NOMO-1 treated with dmso at 0.1 percent for 144 hours (cell line): ENCODE data around the gene CHRD.

Experiments
- DNase-seq: peaks from one replicate; lab custom pipeline; 2025; ENCODE audit not compliant: unreplicated experiment; lab: John Stamatoyannopoulos, UW

CHRD gene

GRCh38 chr3:184381261-184382224 lies 1.7 kb downstream of the CHRD start:
- peak; percentile 40 for DNase-seq

DNA sequence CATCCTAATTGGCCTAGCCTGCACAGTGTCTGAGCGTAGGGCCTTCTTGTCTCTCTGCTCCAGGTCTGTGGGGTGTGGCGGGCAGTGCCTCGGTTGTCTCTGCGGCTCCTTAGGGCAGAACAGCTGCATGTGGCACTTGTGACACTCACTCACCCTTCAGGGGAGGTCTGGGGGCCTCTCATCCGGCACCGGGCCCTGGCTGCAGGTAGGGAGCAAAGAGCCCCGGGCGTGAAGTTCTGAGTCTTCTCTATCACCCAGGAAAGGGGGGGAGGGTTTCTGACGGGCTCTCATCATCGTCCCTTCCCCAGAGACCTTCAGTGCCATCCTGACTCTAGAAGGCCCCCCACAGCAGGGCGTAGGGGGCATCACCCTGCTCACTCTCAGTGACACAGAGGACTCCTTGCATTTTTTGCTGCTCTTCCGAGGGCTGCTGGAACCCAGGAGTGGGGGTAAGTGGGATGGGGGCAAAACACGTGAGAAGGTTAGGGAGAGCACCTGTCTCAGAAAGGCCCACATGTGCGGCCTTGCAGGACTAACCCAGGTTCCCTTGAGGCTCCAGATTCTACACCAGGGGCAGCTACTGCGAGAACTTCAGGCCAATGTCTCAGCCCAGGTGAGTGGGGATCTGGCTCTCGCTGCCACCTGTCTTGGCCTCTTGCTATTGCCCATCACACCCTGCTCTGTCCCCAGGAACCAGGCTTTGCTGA lies 2.6 kb downstream of the CHRD start:
- no peak for DNase-seq

DNA sequence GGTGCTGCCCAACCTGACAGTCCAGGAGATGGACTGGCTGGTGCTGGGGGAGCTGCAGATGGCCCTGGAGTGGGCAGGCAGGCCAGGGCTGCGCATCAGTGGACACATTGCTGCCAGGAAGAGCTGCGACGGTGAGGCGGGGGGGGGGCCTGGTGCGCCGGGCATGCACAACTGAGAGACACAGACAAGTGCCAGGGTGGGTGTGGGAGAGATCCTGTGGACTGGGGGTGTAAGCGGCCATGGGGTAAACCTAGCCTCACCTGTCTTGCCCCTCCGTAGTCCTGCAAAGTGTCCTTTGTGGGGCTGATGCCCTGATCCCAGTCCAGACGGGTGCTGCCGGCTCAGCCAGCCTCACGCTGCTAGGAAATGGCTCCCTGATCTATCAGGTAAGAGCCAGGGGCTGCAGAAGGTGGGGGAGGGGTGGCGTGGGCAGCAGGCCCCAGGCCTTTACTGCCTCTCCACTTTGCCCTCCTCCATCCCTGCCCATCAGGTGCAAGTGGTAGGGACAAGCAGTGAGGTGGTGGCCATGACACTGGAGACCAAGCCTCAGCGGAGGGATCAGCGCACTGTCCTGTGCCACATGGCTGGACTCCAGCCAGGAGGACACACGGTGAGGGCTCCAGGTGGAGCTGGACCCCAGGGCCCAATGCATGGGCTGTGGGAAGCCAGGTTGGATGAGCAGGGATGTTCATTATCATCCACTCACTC lies 3.3 kb downstream of the CHRD start:
- no peak for DNase-seq

DNA sequence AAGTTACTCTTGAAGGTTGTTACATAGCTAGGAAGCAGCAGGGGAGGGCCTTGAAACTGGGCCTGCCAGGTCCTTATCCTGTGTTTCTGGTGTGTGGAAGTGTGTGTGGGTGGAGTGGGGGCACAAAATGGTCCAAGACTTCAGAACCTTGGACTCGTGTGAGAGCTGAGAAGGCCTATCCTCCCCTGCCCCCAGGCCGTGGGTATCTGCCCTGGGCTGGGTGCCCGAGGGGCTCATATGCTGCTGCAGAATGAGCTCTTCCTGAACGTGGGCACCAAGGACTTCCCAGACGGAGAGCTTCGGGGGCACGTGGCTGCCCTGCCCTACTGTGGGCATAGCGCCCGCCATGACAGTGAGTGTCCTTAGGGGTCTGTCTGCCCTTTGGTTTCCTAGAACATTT lies 4.5 kb downstream of the CHRD start:
- DNase-seq: no peak

DNA sequence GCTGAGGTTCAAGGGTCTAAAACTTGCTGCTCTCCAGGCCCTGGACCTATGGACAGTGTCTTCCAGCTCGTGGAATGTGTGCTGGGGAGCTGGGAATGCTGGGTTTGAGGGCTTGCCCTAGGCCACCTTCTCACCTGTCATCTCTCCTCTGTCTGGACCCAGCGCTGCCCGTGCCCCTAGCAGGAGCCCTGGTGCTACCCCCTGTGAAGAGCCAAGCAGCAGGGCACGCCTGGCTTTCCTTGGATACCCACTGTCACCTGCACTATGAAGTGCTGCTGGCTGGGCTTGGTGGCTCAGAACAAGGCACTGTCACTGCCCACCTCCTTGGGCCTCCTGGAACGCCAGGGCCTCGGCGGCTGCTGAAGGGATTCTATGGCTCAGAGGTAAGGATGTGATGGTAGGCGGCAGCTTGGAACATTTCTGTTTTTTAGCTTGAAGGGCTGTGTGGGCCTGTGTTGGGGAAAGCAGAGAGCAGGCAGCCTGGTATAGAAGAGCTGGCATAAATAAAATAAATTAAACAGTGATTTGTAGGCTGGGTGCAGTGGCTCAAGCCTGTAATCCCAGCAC lies 5.1 kb downstream of the CHRD start:
- DNase-seq: no peak

- no peak for DNase-seq
Measured at GRCh38 chr3:184386047-184386806, 6.4 kb downstream of the CHRD start.

GRCh38 chr3:184387174-184387714 lies 7.4 kb downstream of the CHRD start:
- no peak for DNase-seq

DNA sequence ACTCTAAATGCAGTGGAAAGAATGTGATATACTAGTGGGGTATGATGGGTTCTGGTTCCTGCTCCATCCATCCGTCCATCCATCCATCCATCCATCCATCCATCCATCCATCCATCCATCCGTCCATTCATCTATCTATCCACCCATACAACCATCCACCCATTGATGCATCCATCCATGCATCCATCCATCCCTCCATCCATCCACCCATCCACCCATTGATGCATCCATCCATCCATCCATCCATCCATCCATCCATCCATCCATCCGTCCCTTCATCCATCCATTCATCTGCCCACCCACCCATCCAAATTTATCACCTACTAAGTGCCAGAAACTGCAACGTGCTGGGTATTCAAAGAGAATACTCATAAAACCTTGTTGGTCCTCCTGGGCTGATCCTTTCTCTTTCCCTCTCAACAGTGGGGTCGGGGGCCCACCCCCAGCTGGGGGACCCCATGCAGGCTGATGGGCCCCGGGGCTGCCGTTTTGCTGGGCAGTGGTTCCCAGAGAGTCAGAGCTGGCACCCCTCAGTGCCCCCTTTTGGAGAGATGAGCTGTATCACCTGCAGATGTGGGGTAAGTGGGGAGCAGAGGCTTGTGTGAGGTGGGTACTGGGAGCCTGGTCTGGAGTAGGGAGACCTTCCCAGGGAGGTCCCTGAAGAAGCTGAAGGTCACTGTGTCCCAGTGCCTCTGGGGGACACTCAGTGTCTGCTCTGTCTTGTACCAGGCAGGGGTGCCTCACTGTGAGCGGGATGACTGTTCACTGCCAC lies 8.5 kb downstream of the CHRD start:
- DNase-seq: no peak

- DNase-seq: no peak
Measured at GRCh38 chr3:184388936-184389230, 9.0 kb downstream of the CHRD start.

- no peak for DNase-seq
Measured at GRCh38 chr3:184389384-184389783, 9.5 kb downstream of the CHRD start.

GRCh38 chr3:184389935-184390528 lies 10.2 kb downstream of the CHRD start:
- DNase-seq: no peak

GRCh38 chr3:184391266-184391665 lies 11.4 kb downstream of the CHRD start:
- DNase-seq: no peak

DNA sequence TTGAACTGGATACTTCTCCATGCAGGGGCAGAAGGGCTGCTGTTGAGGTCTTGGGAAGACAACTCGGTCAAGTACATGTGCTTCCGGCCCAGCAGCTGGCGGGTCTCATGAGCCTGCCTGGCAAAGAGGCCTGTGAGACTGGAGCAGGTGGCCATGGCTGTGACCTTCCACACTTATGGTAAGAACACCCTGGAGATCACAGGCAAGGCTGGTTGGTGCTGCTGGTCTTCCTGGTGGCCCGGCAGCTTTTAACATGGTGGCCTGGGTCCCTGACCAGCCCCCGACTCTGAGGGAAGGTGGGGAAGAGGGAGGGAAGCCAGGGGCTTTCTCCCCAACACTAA lies 15.4 kb downstream of the CHRD start:
- DNase-seq: no peak

DNA sequence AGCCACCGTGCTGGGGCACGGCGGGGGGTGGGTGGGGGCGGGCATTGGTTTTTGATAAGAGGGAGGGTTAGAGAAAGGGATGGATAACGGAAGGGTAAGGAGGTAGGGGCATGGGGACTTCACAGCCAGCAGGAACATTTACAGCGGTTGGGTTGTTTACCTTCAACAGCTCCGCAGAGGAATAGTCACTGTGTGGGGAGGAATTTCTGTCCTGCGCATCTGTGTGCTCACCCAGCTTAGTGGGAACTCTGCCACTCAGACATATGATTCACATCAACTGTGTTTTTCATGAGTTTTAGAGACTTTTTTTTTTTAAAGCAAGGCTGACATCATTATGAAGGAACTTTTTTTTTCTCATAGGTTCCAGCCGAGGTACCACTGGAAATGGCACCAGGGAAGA lies 19.6 kb downstream of the CHRD start:
- no peak for DNase-seq

- DNase-seq: no peak
Measured at GRCh38 chr3:184405075-184406030, 25.5 kb downstream of the CHRD start.

DNA sequence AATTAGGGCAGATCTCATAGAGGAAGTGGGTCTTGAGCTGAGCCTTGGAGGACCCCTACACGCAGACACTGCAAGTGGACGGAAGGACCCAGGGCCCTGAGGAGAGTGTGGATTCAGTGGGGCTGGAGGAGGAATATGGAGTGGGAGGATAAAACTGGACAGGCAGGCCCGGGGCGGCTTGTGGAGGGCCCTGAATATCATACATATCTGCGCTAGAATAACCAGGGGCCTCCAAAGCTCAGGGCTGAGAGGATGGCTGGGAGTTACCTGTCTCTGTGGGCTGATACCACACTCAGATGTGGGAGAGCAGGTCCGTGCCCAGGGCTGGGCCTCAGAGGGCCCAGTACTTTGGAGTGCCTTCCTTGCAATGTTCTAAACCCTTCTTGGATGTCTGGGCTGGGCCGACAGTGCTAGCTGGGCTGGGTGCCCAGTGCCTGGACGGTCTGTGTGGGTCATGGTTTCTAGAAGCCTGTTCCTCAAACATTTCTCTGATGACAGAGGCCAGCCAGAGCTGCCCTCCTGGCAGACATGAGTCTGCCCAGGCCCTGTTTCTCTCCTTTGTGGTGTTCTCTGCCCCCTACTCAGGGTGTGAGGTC lies 29.6 kb downstream of the CHRD start:
- no peak for DNase-seq

DNA sequence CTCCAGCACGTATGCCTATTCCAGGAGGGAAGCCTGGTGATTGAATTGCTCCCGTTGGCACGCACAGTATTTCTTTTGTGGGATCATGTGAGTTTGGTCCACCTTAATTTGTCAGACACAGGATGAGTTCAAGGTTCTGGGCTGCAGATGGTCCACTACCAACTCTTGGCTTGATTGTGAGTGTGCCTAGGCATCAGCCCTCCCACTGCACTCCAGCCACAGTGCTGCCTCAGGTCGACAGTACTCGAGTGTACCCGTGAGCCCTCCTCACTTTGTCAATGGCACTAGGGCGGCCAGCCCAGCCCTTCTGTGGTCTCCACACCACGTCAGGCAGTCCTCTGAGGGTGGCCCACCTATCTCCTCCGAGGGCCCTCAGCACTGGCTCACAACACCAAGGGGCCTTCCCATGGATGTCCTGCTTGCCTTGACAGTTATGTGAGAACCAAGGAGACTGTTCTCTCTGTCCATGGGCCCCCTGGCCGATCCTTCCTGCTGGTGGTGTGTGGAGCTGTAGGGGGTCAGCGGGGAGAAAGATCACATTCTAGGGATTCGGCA lies 30.2 kb downstream of the CHRD start:
- DNase-seq: no peak
